NCI-H226 (cell line): ENCODE measurements around the gene PRKRA.
A peak's percentile ranks its signal among the peaks of the same experiment; 100 is the strongest.
"Not testable (repeated sequence)": the region's sequence is repeated elsewhere in the genome, so short reads cannot be mapped to it uniquely, and the experiment has no call there.

ENCODE experiments used
- DNase-seq: peaks from one replicate; pipeline ENCODE4 v3.0.0-alpha.2; 2015

Gene PRKRA

DNA sequence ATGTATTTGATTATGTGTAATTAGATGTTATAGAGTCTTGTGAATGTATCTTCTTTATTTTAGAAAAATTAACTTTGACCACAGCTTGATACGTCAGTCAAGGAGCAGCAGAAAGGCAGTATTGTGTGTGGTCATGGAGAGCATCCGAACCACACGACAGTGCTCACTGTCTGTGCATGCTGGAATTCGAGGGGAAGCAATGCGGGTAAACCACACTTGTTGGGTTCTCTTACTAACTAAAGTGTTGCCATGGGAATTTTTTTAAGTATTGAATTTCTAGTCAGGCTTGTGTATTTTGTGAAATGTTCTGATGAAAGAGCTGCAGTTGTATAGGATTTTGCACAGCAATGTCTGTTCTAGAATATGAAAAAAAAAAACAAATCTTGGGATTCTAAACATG, 5.0 kb upstream of the PRKRA start:
- no peak for DNase-seq

DNA sequence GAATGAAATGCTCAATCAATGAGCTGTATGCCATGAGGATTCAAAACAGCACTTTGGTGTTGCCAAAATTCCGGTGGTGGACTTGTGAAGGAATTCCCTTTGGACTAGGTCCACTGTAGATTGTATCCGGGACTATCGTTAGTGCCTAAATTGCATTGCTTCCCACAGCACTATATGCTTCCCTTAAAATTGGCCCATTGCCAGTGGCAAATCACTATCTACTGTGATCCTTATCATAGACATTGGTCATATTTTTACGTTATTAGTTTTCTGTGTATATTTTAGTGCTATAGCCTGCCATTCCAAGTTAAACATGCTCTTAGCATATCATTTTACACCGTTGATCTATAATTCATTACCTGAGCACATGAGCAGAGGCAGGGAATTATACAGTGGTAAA, 1.9 kb upstream of the PRKRA start:
- DNase-seq: no peak

DNA sequence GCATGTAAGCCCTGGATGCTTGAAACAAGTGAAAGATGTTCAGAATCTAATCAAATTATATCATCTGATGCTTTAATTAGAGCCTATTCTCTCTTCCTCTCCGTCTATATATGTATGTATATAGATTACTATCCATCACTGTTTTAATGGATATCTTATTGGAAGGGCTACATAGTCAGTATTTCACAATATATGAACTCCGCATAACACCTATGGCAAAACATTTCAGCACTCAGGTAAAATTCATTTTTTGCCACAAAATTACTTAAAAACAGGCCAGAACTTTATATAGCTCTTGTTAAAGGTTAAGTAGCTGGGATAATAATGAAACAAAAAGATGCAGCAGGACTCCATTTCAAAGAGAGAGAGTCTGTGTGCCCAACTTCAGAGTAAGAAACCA, 1.4 kb upstream of the PRKRA start:
- DNase-seq: no peak

DNA sequence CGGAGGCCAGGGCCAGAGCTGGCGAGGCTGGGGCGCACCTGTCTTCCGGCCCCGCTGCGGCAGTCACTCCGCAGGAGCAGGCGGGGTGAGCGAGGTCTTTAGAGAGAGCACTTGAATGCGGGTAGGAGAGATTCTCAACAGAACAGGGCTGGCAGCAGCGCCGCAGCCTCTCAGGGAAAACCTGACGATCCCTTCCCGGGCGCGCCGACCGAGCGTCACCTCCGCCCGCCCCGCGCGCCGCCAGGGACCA, 526 bp downstream of the PRKRA start:
- DNase-seq: no peak

DNA sequence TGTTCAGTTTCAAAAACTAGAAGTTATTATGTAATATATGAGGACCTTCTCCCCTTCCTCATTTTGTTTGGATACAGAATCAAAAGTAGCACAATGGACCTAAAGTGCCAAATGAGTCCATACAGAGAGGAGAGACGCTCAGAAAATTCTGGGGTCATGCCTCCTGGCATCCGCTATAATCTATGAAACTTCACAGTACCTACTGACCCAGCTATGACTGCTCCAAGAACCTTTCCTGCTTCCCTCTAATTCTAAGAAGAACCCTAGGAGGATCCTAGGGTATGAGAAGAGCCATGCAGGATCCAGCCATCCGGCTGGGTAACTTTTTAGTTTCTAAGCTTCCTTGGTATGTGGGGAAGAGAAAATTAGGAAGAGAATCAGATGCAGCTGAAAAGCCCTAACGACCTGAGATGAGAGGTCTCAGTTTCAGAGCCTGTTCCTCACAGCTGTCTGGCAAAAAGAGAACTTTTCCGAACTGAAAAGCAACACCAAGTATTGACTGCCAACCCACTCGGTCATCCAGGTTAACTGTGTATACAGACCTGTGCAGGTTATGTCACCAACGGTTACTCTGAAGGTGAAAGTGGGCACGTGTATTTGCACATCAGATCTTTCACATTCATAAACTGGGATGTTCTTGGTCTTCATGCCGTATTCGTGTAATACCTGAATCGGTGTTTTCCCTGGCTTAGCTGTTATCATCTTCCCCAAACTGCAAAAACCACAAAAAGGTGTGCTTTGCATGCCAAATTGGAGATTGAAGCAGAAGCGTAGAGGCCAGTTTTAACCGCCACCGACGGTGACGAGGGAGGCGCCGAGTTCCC, 1.1 kb downstream of the PRKRA start:
- no peak for DNase-seq

DNA sequence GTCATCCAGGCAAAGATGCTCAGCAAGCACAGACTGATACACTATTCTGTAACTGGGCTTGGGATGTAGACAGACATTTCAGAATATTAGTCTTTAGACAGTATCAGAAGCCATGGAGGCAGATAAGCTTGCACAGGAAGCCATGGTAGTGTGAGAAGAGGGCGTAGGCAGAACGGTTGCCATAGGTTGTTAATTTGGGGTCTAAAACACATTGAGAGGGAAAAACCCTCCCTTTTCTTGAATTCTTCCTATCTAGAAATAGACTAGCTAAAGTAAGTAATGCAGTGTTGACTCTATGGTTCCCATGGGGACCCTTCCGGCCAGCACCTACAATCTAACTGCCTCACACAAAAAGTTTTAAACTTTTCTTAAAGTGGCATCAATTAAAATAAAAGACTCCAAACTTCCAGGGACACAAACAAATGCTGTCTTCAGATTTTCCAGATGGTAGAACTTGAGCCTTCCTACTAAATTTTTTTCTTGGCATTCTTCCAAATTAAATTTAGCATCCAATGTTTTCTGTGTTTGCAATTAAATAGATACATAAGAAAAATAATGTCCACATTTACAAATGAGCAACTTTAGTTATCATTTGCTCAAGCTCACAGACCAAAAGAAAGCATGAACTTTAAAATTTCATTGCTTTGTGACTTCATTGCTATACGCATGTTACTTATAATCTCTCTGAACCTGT, 1.9 kb downstream of the PRKRA start:
- no peak for DNase-seq

DNA sequence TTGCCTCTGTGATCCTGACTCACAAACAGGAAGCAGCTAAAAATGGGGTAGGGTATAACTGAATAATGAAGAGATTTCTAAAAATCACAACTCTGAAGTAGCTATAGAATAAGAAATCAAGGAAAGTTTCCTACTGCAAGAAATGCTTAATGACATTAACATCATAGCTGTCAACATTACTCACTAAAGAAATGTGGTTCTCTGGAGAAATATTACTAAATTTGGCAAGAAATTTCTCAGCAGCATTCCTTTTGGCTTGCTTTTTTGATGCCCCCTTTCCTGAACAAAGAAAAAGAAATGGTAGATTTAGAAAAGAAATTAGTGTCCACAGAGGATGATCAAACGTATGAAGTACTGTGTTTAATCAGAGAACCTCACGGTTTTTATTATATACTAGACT, 9.5 kb downstream of the PRKRA start:
- no peak for DNase-seq

DNA sequence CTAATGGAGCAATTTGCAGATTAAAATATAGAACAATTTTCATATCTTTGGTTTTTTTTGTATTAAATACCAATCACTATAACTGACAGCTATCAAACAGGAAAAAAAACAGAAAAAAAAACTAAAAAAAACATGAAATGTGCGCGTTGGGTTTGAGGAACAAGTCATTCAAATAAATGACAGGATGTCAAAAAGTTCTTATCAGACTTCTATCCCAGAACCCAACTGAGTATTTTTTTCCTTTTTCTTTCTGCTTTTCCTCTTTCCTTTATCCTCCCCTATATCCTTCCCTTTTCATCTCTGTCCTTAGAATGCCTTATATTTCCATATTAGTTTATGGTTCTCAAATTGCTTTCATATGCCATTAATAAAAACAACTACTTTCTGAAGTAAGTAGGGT, 14.3 kb downstream of the PRKRA start:
- DNase-seq: no peak

DNA sequence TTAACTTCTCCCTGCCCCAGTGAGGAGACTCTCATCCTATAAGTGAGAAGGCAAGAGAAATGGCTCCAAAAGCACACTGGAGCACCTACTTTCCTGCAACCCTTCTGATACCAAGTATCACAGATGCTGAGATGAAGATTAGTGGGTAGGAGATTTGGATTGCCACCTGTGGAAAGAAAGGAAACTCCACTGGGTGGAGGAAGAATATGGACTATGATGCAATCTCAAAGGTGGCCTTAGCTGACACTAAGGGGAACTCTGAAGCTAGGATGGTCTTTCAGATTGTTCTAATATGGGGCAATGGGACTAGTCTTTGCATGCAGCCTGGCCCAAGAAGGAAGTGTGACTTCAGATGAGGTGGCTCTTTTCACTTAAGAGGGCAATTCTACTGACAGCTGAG, 21.6 kb downstream of the PRKRA start:
- DNase-seq: no peak

DNA sequence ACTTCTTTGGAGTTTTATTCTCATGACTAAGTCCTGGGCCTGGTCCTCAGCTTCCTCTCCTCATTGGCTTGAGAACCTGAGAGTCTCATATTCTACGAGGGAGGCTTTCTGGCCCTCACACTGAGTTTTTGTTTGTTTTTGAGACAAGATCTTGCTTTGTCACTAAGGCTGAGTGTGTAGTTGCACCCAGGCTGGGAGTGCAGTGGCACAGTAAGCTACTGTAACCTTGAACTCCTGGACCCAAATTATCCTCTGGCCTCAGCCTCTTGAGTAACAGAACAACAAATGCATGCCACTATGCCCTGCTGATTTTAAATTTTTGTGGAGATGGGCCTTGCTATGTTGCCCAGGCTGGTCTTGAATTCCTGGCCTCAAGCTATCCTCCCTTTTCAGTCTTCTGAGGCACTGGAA, 22.6 kb downstream of the PRKRA start:
- no peak for DNase-seq

DNA sequence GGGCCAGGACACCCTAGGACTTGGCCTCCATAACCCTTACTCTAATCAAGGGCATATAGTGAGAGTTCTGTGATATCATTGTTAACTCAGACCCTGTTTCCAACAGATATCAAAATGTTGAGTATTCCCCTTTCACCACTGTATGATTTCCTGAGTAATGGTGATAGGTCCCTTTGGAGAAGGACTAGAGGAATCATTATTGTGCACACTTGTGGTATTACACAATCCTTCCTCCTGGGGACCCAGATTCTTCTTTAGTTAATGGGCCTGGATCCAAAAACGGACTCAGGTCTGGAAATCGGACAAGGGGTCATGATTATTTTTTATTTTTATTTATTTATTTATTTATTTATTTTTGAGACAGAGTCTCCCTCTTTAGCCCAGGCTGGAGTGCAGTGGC, 23.5 kb downstream of the PRKRA start:
- no peak for DNase-seq

DNA sequence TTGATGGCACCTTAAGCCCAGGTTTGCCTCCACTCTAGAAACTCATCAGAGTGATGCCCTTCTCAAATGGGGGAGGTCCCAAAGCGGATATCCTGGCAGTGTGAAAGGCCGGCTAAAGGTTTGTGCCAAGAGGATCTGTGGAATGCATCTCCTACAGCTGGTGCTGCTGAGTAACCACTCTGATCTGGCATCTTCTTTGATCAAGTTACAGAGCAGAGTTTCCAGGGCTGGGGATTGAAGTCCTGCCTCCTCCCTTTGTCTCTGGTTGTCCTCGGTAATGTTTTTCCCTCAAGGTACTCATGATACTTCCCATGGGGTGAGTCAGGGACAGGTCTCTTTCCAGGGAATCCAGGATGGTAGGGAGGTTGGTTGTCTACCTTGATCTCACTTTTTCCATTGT, 24.6 kb downstream of the PRKRA start:
- DNase-seq: no peak

DNA sequence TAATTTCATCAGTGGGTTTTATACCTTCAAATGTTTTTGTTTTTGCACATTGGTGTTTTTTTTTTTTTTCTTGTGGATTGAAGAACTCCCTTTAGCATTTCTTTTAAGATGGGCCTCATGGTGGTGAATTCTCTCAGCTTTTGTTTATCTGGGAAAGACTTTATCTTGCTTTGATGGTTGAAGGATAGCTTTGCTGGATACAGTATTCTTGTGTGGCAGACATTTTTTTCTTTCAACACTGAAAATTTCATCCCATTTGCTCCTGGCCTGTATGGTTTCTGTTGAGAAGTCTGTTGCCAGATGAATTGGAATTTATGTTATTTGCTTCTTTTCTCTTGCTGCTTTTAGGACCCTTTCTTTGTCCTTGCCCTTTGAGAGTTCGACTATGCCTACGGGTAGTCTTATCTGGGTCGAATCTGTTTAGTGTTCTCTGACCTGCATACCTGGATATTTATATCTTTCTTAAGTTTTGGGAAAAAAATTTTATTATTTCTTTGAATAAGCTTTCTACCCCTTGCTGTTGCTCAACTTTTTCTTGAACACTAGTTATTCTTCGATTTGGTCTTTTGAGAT, 25.6 kb downstream of the PRKRA start:
- no peak for DNase-seq

DNA sequence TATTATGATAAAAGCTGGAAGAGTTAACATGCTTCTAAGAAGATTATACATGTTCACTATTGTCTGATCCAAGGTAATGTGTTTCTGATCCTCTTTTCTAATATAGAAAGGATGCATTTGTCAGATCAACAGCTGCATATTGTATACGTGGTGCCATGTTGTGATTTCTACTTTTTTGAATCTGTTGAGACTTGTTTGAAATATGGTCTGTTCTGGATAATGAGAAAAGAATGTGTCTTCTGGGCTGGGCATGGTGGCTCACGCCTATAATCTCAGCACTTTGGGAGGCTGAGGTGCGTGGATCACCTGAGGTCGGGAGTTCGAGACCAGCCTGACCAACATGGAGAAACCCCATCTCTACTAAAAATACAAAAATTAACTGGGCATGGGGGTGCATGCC, 27.2 kb downstream of the PRKRA start:
- not testable (repeated sequence) for DNase-seq

DNA sequence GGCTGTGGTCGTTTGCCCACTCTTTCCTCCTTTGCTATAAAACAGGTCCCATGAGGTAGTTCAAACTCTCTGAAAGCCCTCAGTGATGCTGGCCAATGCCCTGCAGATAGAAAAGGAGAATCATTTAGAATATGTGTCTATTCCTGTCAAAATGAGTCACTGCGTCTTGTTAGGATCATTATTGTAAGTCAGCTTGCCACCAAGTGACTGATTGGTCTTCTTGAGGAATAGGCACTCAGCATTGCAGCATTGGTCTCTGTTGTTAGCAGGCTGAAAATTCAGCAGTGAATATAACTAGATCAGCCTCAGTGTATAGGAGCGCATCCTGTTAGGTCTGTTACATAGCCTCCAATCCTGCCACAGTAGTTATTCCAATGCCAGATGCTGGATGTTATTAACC, 28.9 kb downstream of the PRKRA start:
- DNase-seq: no peak

DNA sequence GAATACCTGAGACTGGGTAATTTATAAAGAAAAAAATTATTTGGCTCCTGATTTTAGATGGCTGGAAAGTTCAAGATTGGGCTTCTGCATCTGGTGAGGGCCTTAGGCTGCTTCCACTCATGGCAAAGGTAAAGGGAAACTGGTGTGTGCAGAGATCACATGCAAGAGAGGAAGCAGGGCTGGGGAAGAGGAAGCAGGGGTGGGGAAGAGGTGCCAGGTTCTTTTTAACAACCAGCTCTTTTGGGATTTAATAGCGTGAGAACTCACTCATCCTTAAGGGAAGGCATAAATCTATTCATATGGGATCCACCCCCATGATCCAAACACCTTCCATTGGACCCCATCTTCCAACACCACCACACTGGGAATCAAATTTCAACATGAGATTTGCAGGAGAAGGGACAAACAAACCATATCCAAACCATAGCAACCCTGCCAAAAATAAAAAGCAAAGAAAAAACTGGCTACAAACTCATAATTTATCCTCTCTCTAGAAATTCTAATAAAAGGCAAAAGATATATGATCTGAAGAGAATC, 30.4 kb downstream of the PRKRA start:
- no peak for DNase-seq

DNA sequence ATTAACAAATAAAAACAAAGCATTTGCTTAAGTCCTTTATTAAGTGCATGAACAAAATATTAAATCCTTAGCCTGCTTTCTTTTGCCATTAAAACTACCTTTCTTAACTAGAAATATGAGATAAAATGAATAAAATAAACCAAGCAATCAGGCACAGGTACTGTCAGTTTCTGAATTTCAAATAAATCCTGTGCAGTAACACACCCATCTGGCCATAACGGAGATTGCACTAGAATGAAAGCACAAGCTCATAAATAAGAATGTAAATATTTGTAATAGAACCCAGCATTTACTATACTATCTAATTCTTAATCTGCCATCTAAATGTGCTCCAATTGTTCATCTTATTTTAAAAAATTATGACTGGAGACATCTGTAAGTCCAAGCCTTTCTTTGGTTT, 31.9 kb downstream of the PRKRA start:
- DNase-seq: no peak

DNA sequence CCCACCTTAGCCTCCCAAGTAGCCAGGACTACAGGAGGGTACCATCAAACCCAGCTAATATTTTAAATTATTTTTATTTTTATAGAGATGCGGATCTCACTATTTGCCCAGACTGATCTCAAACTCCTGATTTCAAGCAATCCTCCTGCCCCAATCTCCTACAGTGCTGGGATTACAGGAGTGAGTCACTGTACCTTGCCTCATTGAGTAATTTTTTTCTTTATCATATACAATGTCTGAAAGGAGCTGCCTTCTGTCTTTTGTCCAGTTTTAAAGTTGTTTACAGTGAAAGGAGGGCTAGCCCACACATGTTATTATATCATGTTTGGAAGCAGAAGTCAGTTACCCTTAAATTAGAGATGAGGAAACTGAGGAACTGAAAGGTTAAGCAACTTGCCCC, 32.5 kb downstream of the PRKRA start:
- no peak for DNase-seq

DNA sequence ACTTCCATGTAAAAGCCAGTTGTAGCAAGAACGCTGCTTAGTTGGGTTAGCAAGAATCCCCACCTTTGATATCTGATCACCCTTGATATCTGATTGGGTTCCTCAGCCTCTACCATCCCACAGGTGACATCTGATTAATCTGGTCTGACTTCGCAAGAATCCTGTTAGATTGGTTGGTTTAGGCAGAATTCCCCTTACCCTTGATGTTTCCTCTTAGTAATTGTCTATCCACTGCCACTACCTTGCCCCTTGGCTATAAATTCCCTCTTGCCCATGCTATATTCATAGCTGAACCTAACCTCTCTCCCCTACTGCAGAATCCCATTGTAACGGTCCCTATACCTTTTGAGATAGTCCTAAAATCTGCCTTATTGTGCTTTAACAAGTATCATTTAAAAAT, 33.1 kb downstream of the PRKRA start:
- no peak for DNase-seq

DNA sequence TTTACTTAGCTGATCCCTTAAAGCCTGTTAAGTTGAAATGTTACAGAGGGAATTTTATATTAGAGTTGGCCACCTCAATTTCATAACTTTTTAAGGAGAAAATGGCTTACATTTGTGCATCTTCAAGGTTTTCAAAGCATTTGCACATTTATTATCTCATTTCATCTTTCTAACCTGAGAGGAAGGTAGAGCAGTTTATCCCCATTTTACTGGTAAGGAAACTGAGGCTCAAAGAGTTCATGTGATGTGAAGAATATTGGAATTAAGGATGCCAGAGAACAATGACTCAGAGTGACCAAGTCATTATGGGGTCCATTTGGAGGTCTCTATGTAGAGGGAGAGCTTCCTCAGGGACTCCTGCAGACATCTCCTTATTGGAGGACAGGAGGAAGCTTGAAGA, 35.0 kb downstream of the PRKRA start:
- DNase-seq: no peak

DNA sequence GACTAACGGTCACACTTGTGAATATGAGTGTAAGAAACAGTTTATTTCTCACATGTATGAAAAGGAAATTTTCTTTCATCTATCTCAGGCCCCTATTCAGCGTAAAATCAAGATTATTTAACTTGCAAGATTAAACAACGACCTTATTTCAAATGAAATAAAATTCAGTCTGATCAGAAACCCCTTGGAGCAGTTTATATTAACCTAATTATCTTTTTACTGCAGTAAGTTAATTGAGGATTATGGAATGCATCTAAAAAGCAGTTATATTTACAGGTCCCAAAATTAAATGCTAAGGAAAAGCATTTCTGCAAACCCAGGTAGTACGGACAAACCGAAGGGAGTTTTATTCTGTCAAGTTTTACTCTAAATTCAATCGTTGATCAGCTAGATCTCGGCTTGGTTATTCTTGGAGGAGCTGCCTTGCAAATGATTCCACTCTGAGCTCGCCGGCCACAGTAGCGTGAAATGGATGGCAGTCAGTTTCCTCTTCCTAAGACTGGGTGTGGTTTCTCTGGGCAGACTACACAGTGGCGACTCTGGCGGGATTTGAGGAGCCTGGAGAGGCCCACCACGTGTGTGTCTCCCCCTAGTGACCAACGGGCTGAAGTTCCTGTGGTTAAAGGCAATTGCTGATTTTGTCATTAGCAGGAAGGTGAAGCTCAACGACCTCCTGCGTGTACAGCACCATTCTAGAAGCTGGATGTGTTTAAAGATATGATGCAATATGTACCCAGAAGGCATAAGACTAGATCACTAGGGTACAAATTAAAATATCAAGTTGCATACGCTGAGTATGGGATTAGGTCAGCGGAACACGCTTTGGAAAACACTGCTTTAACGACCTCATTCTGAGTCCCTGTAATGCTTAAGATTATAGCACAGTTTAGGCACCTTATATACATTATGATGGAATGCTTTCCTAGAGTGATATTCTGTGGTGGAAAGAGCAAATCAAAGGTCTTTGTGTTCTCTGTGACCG, 36.4 kb downstream of the PRKRA start:
- peak; percentile 65 for DNase-seq

DNA sequence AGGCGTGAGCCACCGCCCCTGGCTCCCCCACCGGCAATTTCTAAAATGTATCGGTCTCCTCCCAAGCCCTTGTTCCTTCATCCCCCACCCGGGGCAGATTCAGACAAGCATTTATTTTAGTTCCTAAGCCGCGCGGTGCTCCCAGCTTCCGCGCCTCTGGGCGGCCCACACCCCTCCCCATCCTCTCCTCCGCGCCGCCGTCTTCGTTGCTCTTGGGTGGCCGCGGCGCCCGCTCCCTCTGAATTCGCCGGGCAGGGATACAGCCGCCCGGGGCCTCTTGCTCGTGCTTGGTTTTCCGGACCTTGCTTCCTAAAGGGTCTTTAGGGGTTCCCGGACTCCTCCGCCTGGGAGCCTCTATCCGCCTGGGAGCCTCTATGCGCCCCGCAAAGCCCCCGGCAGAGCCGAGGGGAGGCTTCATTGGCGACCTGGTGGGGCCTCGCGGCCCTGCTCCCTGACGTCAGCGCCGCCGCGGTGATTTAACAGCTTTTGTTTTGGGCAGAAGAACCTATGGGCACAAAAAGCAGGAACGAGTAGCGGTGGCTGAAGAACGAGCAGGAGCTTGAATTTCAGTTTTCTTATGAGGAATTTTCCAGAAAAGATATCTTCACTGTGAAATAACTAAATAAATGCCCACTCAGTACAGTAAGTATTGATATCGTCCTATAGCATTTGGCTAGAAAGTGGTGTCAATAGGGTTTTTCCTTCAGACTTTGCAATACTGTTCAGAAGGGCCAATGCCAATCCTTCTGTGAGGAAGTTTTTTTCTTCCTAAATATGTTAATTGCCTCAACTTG, 37.3 kb downstream of the PRKRA start:
- no peak for DNase-seq
